ENCODE results near the gene ASAP3.

Gene ASAP3

DNA sequence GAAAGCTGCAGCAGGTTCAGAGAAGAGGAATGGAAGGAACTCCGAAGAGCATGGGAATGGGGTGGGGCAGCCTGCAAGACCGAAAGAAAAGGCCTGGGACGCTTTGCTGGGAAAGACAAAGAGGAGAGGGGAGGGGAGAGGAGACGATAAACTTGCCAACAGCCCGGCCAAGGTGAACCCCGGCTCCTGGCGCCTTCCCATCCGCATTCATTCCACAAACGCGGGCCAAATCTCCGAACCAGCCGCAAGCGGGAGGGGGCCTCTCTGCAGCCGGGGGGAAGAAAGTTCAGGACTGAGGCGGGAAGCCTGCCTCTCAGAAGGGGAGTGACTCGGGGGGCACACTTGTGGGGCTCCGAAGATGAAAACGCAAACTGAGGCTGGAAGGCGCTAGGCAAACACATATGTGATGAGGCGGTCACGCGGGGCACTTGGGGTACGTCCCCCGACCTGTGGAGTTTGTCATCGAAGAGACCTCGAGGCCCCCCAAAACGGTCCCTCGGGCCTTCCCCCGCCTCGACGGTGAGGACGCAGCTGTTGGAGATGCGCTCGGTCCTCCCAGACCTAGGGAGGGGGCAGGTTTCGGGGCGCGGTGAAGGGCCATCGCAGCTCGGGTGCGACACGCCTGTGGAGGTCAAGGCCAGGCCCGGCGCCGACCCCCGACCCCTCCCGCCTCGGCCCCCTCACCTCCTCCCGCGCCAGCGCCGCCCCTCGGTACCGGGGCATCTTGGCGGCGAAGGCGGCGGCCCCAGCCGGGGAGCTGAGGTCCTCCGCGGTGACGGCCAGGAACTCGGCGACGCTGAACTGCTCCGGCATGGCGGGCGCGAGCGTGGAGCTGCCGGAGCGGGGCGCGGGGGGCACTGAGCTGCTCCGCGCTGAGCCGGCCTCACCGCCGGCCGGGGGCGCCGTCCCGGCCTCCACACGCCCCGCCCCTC is at the start of gene ASAP3:
Gene ASAP3 (minus strand): TSS at position 859 of the 932 bp plus-strand sequence. CDS start 46 bp downstream, at position 813.
- peak; percentile 58 for ATAC-seq
- DNase-seq, result no peak

DNA sequence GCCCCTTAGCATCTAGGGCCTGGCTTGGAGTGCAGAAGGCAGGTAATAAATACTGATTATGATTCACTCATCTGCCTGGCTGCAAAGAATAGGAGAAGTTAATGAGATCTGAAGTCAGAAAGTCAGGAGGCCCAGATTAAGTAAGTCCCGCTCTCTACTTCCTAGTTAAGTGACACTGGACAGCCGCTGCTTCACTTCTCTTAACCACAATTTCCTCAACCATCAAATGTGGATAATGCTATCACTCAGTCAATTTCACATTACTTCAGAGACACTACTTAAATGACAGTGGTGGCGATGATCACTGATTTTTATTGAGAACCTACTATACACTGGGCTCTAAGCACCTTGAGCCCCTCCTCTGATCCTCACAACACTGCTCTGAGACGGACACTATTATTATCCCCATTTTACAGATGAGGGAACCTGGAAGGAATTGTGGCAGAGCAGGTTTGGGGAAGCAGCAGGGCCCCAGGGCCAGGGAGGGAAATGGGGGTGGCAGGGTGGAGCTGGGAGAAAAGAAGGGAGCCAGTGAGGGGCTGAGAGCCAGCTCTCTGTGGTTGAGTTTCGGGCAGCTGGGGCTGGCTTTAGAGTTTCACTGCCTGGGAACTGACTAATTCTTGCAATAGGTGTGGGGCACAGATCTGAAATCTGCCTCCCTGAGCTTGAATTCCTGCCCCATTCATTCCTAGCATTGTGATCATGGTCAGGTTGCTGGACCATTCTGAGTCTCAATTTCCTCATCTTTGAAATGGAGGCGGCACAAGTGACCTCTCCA is 49.5 kb upstream of the ASAP3 start:
- no peak for DNase-seq
- ATAC-seq, result no peak

DNA sequence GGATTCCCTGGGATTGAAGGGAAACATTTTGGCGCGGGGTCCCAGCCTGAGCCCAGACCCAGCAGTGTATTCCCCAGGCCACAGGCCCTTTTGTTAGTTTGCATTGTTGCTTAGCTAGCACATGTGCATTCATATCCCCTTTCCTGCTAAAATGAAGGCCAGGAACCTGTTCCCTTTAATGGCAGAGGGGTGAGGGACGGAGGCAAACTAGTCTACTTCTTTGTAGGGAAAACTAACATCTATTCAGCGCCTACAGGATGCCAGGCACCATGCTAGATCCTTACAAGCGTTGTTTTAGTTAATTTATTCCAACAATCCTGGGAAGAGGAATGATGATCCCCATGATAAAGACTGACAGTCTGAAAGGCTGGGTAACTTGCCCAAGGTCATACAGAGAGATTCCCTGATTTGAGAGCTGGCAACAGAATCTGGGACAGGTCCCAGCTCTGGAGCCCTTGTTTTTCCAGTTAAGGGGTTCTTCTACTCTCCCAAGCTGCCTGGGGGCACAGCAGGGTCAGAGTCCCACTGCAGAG is 47.6 kb upstream of the ASAP3 start:
- no peak for ATAC-seq
- DNase-seq, result no peak

DNA sequence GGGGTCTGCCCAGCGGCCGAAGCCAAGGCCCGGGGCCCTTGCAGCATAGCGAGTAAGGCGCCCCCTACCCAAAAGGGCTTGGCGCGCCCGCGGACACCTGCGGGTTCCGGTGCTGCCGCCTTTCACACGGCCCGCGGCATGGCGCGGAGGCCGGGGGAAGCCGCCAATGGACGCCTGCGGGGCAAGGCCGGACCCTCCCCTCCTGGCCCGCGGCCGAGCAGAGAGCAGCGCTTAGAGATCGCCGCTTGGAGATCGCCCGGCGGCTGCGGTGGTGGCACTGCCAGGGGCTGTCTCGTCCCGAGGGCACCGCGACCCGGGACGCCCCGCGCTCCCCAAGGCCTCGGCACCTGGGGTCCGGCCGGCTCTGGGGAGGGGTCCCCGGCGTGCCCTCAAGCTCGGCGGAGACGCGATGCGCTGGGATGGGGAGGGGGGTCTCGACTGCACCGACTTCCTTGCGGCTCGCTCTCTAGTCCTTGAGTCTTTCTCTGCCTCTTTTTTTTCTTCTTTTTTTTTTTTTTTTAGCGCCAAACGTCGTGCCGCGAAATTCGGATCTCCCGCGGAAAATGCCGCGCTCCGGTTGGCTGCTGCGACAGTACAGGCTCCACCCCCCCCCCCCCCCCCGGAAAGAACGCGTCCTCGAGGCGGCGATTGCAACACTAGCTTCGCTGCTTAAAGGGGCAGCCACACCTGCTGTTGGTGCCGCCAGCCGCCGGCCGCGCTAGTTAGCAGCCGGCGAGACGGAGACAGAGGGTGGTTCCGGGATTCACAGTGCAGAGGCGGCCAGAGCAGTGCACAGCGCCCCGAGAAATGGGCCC is 47.0 kb upstream of the ASAP3 start, which contains the start of gene E2F2:
Gene E2F2 (minus strand): TSS at position 487 of the 815 bp plus-strand sequence. CDS start 440 bp downstream, at position 47.
- peak; percentile 71 for ATAC-seq
- peak; percentile 81 for DNase-seq

DNA sequence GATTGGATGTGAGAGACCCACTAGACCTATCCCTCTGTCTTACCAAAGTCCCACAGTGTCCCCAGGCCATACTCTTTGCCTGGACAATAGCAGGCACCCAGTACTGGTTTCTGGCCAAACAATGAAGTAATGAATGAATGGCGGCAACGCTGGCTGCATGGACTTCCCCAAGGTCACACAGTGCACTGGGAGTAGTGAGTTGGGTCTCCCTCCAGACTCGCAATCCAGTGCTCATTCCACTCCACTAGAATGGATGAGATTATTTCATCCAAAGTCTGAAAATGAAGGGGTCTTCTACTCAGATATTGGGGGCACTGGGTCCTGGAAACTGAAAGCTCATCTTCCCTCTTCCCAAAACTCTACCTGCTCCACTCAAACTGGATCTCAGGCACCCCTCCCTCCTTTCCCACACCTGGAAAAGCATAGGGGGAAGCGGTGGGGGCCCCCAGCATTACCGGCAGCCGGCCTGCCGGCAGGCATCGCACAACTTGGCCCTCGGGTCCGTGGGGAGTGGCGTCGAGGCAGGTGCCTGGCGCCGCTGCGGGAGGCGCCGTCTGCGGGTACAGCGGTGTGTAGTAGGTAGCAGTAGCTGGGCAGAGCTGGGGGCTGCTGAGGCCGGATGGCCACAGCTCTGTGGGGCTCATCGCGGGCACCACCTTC is 46.2 kb upstream of the ASAP3 start:
- DNase-seq (peak; percentile 45), ATAC-seq (no peak)

DNA sequence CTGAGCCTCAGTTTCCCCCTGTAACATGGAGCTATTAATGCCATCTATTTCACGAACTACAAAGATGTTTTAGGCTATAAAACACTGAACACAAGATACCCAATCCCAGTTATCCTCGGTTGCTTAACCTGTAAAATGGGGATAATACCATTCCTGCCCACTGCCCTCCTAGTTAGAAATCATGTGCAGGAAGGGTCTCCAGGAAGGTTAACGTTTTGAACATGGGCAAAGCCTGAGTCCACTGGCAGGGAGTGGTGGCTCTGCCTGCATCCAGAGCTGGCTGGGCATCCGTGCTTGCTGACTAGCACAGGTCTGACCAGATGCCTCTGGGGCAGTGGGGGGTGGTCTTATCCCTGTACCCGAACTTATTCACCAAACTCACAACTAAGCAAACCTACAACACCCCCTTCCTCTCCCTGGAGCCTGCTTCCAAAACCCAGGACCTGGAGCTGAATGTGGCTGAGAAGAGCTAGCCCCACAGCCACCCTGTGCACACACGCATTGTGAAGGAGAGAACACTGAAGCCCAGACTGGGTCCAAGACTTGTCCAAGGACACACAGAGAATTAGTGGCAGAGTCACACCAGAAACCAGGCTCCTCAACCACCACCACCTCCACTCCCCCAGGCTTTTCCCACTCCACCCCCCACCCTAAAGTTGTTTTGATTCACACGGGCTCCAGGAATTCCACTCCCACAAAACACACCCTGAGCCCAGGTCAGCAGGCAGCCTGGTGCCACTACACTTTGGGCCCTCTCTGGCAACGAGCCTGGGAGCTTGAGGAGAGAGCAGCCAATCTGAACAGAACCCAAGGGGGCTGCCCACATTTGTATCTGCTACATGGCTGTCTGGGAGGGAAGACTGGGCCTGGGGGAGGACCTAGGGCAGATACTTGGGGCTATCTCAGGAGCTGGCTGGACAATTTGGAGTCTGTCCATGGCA is 45.4 kb upstream of the ASAP3 start:
- ATAC-seq (no peak), DNase-seq (peak; percentile 27)

DNA sequence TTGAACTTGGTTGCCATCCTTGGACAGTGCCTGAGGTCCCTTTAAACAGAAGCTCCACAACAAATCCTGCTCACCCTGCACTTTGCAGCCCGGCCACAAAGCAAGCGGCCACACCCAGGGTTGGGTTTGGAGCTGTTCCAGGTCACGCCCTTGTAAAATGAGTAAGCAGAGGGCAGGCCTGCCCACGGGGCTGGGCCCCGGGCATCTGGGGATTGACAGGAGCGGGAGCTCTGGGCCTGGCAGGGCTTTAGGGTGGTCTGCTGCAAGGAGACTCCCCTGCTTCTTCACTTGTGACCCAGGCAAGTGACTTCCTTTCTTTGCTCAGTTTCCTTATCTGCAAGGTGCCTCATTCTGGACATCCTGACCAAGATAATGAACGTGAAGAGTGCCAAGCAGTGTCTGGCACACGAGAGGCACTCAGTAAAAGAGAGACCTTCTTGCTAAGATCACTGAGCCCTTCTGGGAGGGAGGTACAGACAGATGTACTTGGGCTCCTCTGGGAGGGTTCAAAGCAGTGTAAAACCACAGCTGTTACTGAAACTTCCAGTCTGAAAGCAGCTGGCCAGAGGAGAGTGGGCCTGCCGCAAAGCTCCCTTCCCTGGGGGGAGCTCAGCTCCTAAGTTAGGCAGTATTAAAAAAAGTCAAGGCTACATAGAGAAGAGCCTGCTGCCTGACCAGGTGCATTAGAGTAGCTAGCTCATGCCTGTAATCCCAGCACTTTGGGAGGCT is 44.4 kb upstream of the ASAP3 start:
- ATAC-seq (peak; percentile 80), DNase-seq (peak; percentile 85)

DNA sequence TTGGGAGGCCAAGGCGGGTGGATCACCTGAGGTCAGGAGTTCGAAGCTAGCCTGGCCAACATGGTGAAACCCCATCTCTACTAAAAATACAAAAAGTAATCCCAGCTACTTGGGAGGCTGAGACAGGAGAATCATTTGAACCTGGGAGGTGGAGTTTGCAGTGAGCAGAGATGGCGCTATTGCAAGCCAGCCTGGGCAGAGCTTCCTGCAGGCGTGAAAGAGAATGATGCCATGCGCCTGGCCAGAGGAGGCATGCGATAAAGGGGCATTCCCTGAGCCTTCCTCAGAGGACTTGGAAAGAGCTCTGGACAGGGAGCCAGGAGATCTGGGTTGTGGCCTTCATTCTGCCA is 43.9 kb upstream of the ASAP3 start:
- no peak for DNase-seq
- ATAC-seq, result no peak

DNA sequence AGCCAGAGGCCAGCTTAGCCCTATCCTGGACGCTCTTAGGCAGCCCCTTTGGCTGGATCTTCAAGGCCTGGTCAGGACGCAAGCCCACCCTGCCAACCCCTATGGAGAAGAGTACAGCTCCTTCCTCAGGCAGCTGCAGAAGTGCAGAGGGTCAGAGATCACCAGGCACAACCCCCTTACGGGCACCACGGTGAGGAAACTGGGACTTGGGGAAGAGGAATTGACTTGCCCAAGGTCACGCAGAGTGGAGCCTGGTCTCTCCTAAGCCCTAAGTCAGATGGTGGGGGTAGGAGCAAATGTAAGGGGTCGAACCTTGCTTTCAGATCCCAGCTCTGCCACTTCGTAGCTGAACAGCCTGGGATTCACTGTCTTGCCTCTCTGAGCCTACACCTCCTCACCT is 43.4 kb upstream of the ASAP3 start:
- no peak for ATAC-seq
- no peak for DNase-seq

DNA sequence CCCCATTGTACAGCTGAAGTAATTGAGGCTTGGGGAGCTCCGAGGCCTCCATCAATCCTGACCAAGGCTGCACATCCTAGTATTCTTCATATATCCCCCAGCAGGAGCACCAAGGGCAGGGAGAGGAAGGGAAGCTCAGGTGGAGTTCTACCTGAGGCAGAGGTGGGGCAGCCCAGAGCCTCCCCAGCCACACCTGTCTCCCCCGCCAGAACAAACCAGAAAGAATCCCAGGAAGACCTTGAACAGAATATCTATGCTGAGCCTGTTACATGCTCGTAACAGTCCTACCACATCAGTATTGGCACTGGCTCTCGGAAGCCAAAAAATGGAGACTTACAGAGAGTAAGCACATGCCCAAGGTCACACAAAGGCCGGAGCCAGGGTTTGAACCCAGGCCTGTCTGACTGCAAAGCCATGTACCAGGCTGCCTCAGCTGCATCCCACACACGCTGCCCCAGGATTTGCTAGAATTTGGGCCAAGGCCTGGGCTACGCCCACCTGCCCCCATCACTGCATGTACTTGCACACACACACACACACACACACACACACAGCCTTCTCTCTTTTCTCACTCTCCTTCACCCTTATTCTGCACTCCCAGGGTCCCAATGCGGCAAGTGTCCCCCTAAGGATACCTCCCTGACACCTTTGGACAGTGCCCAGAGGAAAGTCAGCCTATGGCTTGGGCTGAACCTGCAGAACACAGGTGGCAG is 42.5 kb upstream of the ASAP3 start:
- no peak for ATAC-seq
- DNase-seq, result no peak

DNA sequence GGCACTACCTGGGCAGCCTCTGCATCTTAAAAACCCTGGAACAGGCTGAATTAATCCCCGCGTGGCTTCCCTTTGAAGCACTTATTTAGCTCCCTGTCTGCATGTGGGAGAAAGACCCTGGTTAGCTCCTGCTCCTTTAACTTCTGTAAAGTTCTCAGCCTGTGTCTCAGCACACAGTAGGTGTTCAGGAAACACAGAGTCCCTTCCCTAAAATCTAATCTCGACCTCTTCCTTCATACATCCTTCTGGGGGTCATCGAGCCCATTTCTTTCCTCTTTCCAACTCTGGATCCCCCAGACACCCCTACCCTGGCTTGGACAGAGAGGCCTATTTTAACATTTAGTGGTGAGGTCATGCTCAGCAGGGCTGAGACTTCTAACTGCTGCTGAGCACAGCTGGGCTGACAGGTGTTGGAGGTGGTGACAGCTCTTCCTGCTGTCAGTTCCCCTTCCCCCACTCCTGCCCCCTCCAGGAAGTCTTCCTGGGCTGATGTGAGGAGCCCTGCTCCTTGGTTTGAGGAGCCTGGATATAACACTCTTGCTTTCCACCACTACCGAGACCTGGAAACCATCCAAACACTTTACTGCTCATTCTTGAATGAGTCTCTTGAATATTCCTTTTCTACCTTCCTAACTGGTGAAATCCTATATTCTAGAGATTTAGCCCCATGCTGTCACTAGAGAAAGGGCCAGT is 41.7 kb upstream of the ASAP3 start:
- peak; percentile 17 for DNase-seq
- ATAC-seq, result no peak

DNA sequence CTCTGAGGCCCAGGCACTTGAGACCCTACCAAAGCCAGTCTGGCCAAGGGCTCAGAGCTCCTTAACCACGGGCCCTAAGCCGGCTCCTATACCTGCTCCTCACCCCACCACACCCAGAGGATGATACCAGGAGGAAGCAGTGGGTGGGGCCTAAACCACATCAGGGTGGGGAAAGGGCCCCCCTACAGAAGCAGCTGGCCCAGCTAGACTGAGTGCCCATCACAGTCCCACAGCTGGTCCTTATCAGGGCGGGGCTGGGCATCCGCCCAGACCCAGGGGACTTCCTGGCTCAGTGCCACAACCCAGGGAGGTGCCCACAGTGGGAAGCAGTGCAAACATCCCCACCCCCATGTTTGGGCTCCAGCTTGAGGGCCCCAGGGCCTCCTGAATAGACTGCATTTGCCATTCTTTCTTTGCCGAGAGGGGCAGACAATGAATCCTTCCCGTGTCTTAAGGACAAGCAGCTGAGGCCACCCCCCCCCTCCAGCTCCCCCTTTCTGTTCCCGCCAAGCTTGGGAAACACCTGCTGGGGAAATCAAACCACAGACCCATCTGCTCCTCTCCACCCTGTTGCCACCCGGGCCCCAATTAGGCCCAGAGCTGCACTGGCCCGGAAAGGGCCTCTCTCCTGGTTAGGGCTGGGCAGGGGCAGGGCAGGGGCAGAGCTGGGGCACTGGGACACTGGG is 40.9 kb upstream of the ASAP3 start:
- DNase-seq (peak; percentile 39), ATAC-seq (no peak)

DNA sequence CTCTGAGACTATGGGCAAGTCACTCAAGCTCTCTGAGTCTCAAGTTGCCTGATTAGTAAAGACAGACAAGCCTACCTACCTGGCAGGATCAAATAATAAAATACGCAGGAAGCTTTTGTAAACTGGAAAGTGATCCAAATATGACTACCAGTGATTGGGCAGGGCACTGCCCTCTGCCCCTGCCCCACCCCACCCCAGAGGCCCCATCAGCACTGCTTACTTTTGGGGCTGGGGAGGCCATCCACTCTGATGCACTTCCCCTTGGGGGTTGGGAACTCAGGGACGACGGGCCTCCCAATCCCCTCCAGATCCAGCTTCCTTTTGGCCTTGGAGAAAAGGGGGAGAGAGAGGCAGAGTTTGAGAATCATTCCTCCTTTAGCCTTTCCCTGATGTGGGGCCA is 40.2 kb upstream of the ASAP3 start:
- DNase-seq (no peak), ATAC-seq (no peak)

DNA sequence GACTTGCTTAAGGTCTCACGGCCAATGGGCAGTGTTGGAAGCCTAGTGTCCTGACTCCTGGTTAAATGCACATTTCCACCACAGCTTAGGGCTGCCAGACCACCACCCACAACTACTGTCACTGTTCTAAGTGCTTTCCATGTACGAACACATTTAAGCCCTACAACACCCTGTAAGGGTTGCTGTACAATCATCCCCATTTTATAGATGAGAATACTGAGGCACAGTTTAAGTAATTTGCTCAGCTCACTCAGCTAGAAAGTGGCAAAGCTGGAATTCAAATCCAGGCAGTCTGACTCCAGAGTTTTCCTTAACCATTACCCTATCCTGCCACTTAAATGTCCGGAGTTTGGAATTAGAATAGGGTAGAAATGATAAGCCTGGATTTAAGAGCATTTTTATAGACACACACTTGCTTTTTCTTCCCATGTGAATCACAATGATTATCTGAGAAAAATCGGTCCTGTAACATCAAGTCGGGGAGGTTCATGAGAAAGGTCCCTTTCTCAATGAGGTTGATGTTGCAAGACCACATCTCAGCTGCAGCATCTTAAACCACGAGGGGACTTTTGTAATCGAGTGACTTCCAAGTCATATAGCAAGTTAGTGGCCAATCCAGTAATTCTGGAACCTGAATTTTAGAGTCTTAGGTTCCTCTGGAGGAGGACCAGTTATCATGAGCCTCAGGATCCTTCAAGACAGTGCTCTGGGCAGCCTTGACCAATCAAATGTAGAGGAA is 38.4 kb upstream of the ASAP3 start:
- DNase-seq, result no peak
- peak; percentile 30 for ATAC-seq

DNA sequence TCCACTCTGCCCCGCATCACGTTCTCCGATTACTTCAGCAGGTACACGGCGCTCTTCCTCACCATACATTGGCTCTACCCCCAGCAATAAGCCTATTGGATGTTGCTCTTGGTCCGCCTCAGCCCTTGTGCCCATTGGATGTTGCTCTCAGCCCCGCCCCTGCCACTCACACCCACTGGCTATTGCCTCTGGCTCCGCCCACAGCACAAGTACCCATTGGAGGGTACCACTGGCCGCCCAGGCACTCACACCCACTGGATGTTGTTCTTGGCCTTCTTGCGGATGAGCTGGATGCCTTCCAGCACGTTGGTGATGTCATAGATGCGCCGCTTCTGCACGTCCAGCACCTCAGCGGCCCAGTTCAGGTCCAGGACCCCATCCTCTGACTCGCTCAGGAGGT is 37.6 kb upstream of the ASAP3 start:
- ATAC-seq (no peak), DNase-seq (peak; percentile 29)

DNA sequence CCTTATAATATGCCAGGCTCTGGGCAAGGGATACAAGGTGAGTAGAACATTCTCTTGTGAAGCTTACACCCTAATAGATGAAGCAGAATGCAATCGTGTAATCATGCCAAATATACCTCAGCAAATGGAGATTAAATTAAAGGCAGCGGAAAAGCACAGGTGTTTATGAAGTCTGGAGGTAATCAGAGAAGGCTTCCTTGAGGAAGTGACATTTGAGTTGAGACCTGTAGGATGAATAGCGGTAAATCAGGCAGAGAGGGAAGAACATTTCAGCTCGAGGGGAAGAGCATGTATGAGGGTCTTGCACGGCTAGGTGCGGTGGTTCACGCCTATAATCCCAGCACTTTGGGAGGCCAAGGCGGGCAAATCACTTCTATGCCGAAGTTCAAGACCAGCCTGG is 33.6 kb upstream of the ASAP3 start:
- ATAC-seq, result no peak
- no peak for DNase-seq

DNA sequence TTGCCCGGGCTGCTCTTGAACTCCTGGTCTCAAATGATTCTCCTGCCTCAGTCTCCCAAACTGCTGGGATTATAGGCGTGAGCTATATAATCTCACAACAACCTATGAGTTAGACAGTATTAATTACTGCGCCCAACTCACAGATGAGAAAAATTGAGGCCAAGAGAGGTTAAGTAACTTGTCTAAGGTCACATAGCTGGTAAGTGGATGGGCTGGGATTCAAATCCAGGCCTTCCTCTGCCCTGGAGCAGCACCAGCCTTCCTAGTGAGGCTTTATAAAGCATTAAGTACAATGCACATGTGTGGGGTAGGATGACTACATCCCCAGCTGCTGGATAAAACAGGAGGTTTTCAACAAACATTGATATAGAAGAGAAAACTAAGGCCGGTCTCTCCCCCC is 31.9 kb upstream of the ASAP3 start:
- ATAC-seq (no peak), DNase-seq (no peak)

Measured in stimulated activated naive CD8-positive, alpha-beta T cell treated with anti-CD3 and anti-CD28 coated beads, Interleukin-15, Interleukin-2, amounts not matched to agents 100 U/mL and 50 U/mL, for 24 hours (primary cell).